Stimulated activated CD8-positive, alpha-beta memory T cell treated with anti-CD3 and anti-CD28 coated beads, Interleukin-7, amount 100 ng/mL, for 24 hours (primary cell): ENCODE results near the gene PTPRN.
A peak's percentile ranks its signal among the peaks of the same experiment; 100 is the strongest.
"Not testable (repeated sequence)": the region's sequence is repeated elsewhere in the genome, so short reads cannot be mapped to it uniquely, and the experiment has no call there.

Source experiments
- DNase-seq: peaks from one replicate; pipeline ENCODE4 v3.0.0-alpha.2; 2020; ENCODE audit warnings: low read depth

The PTPRN gene

DNA sequence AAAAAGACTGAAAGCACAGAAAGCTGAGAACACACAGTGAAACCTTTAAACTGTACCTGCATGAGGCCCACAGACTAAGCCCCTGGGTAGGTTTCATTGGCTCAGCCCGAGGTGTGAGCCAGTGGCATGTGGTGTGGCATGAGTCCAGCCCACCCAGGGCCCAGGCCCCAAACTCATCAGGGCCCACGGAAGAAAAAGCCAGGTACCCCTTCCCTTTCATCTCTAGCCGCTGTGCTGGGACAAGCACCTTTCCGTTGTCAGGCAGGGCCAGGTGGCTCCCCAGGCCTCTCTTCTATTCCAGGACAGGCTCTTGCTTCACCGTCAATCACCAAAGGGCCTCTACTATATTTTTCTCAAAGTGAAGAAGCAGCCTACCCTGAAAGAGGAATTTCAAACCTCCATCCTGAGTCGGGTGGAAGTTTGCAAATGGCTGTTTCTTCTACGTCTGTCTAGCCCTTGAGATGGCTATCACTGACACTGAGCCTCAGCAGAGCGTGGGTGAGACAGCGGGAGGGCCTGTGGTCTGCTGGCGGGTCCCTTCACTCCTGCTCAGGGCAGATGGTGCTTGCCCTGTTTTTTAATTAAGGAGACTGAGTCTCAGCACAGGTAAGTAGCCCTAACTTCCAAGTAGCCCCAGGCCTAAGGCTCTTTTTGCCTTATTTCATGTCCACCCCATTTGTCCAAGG is 21.5 kb downstream of the PTPRN start:
- no peak for DNase-seq

DNA sequence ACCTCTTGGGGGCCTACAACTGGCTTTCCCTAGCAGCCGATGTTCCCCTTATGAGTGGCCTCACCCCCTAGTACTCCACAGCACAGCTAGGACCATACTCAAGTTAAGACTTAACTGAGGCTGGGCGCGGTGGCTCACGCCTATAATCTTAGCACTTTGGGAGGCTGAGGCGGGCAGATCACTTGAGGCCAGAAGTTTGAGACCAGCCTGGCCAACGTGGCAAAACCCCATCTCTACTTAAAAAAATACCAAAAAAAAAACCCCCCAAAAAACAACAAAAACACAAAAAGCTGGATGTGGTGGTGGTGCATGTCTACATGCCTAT is 22.1 kb downstream of the PTPRN start:
- DNase-seq = not testable (repeated sequence)

DNA sequence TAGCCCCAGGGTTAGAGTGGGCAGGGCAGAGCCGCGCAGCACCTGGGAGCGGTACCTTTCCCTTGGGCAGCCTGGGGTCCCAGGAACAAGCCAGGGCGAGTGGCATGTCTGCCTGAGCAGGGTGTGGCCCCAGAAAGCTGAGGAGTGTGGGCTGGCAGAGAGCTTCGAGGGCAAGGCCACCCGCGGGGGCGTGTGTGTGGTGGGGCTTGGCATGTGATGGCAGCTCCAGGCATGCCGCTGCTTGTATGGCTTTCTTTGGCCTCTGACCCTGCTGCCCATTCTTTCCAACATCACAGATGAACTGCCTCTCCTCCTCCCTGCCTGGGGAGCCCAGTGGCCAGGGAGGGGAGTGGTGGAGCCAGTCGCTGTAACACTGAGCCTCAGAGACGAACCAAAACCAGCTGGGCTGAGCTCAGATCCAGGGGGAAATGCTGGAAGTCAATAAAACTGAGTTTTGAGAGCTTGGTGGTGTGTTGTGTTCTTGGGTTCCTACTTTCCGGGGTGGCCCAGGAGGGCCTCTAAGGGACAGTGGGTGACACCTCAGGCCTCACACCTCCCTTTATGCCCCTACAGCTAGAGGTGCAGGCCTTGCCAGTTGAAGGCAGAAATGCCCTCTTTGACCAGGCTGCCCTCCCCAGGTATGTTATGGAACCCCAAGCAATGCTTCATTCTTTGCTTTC is 22.6 kb downstream of the PTPRN start:
- no peak for DNase-seq

DNA sequence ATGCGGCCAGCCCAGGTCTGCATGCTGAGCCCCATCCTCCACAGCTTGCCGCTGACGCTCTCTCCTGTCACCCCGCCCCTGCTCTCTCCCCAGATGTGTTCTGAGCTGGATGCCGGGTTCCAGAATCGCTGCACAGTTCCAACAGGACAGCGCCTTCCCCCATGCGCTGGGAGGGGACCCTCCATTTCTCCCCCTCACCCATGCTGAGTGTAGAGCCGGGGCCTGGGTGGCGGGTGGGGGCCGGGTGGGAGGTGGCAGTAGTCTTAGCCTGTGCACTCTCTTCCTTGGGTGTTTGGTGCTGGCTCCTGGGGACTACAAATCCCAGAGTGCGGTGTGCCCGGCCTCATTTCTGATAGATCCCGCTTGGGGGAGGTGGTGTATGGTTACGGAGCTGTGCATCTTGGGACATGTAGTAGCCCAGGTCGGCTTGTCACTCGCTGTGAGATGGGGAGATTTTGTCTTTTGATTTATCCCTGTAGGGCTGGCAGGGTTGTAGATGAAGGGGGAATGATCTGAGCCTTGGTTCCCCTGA is 23.2 kb downstream of the PTPRN start:
- DNase-seq = no peak

DNA sequence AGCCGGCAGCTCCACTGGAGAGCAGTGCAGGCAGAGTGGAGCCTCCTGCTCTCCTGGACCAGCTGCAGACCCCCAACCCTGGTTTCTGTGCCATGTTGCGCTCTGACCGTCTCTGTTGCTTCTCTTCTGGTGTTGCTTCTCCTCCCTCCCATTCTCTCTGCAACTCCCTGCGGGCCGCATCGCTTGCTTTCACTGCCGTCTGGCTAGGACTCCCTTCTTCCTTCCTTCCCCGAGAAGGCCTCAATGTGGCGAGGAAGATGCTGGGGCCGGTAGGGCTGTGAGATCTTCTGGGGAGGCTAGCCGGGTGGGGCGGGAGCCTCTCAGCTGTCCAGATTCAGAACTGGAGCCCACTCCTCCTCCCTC is 23.8 kb downstream of the PTPRN start:
- no peak for DNase-seq

DNA sequence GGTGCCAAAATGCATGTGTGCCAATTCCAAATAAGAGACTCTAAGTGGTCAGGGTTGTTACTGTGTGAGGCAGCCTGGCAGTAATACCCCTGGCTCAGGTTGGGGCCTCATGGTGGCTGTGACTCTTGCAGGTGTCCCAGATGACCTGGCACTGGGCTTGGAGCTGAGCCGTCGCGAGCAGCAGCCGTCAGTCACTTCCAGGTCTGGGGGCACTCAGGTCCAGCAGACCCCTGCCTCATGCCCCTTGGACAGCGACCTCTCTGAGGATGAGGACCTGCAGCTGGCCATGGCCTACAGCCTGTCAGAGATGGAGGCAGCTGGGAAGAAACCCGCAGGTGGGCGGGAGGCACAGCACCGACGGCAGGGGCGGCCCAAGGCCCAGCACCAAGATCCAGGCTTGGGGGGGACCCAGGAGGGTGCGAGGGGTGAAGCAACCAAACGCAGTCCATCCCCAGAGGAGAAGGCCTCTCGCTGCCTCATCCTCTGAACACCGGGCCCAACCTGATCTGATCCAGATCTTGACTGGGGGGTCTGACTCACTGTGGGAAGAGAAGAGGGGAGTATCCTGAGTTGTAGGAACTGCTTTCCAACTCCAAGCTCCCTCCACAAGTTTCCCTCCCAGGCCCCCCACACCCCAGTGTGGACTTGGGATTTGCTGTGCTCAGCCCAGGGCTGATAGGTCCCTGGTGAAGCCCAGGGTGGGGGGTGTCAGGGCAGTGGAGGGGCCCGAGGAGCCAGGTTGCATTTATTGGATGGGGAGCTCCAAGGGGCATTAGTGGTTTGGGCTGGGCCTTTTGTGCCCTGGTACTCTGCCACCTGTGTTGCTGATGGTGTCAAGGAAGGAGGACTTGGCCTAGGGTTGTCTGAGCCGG is 24.5 kb downstream of the PTPRN start:
- no peak for DNase-seq

DNA sequence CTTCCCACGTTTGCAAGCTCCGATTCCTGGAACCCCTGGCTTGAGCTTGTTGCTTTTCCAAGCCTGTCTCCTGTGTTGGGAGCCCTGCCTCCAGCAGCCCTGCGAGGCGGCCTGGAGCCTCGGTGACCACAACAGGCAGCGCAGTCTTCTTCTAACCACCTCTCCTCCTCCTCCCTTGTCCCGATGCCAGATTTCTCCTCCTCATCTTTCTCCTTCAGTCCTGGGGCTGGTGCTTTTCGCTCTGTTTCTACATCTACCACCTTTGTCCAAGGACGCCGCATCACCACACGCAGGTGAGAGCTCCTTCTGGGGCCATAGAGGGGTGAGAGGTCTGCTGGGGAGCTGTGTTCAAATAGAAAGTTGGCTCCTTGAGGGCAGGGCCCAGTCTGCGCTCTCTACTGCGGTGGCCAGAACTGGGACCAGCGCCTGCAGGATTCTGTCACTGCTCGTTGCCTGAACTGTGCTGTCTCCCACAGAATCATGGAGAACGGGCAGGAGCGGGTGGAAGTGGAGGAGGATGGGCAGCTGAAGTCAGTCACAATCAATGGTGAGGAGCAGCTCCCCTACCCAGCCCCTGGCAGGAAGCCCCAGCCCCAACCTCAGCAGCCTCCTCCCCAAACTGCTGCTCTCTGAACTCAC is 26.1 kb downstream of the PTPRN start:
- no peak for DNase-seq

DNA sequence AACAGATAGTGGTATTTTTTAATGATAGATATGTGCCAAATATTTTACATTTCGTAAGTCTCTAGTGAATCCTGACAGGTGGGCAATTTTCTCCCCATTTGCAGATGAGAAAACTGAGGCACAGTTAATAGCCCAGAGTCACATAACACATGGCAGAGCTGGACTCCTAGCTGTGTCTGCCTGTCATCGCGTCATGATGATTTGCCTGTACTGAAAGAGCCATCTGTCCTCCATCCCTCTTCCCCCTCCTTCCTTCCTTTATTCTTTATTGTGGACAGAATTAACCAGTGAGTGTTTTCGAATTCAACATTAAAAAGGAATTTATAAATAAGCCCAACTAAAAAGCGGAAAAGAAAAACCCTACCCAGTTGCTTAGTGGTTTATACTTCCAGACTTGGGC is 26.8 kb downstream of the PTPRN start:
- no peak for DNase-seq

DNA sequence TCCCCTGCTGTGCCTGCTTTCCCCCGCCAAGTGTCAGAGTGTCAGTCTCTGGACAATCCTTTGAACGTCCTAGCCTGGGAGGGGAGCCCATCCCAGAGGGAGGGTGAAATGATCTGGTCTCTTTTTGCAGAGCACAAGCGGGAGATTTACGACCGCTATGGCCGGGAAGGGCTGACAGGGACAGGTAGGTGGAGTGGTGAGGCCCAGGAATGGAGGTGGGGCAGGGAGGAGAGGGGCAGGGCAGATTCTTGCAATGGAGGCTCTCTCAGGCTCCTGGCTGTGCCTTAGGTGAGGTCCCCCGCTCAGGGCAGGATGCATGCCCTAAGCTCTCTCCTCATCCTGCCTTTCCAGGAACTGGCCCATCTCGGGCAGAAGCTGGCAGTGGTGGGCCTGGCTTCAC is 27.6 kb downstream of the PTPRN start:
- no peak for DNase-seq

DNA sequence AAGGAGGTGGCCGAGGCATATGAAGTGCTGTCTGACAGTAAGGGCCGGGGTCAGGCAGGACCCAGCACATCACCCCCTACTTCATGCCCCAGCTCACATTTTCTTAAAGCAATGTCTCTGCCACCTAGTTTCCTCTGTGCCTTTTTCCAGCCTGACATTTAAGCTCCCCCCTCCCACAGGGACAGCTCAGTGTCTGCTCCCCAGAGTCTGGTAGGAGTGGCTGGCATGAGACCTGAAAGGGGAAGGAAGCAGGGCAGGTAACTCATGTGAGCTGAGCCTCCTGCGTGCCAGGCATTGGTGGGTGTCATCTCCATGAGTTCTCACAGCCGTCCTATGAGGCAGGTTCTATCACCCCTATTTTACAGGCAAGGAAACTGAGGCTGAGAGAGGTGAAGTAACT is 28.6 kb downstream of the PTPRN start:
- no peak for DNase-seq

DNA sequence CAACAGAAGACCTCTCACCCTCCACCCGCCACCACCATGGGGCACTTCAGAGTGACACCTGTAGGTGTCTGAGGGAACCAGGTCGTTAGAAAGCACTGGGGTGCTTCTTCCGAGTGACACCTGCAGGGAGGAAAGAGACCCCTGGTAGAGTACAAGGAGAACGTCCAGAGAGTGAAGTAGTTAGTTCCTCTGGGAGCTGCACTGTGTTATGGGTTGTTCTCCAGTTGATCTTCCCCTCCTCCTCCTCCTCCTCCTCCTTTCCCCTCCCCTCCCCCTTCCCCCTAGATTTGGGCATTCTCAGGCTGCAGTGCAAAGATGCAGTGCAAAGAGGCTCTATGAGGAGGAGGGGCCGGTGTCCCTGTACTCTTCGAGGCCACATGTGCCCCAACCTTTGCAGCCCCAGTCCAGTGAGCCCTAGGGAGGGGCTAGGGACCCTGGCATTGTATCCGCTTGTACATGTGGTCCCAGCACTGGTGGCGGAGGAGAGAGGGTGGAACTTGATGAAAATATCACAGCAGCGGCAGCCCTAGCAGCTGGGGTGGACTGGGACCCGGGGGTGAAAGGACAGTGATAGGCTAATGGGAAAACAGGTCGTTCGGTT is 29.2 kb downstream of the PTPRN start:
- no peak for DNase-seq

DNA sequence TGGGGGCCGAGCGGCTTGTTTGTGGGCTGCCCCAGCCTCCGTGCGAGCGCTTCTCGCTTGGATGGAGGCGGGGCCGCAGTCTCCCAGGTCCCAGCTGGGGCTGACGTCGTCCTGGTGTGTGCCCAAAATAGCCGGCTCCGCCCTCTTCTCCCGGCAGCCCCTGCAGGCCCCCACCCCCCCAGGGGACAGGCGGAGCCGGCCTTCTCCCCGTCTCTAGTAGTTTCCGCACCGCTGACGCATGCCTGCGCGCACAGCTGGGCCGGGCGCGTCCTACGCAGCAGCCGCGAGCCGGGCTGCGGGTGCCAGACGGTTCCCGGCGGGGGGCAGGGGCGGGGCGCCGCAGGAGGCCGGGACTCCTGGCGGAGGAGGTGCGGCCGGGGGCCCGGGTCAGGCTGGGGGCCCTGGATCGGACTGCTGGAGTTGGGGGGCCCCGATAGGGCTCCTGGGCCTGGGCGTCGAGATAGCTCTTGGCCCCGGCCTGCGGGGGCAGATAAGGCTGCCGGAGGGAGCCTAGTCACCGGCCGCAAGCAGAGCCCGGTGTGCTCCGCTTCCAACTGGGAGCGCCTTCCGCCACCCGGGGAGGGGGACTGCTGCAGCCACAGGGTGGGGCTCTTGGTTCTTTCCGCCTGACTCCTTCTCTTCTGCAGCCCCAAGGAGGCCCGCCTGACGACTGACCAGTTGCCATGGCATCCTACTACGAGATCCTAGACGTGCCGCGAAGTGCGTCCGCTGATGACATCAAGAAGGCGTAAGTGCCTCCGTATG is 29.9 kb downstream of the PTPRN start, which contains the start of gene DNAJB2:
Gene DNAJB2, plus strand, starts transcription at position 216 of the 765 bp plus-strand sequence. Its CDS starts 468 bp downstream, at position 684.
- peak; percentile 98 for DNase-seq

DNA sequence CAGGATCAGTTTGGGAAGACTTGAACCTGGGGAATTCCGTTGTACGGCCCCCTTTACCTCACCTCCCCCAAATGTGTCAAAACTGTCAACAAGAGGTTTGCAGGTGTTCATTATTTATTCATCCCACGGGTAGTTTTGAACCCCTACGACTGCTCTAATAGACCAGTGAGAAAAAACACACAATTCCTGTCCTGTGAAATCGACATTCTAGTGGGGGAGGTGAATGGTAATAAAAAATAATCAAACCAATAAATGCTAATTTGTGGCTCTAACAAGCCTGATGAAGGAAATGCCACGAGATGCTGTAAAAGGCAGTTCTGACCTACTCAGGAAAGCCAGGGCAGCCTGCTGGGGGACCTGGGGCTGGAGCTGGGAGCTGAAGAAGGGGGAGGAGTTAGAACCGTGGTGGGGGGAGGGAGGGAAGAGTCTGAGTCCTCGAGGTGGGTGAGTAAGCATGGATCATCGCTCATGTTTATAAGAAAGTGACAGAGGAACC is 30.5 kb downstream of the PTPRN start:
- no peak for DNase-seq

DNA sequence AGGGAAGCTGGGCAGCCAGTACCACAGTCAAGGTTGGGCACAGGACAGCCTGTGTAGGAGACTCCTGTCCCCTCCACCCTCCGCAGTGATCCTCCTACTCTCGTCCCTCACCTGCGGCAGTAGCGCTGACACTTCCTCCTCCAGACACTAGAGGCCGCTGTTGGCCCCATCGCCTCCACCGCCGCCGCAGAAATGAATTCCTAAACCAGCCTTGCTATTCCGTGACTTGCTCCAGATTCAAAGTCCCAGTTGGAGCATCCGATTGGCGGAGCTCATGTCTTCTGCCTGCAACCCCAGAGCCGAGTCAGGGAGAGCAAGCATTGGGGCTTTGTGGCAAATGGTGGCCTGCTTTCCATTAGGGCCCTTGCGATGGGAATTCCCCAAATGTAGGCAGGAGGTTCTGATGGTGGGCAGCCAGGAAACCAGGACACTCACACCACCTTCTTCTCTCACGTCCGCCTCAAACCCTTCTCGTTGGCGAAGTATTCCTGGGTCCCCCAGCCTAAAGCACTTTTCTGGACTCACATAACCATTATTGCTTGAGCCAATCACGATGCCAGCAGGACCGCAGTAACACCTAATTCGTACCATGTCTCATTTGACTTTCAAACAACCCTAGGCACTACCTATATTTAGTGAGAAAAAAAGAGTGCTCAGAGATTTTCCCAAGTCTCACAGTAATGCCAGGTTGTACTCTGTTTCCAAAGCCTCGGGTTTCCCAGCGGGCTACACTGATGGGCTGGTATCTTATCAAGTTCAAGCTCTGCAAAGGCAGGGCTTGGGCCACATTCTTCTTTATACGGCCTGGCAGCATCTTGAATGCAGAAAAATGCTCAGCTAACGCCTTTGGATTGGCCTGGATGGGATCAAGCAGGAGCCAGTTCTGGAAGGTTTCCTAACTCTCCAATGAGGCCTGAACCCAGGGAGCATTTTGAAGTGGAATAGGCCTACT is 31.2 kb downstream of the PTPRN start:
- peak; percentile 52 for DNase-seq

DNA sequence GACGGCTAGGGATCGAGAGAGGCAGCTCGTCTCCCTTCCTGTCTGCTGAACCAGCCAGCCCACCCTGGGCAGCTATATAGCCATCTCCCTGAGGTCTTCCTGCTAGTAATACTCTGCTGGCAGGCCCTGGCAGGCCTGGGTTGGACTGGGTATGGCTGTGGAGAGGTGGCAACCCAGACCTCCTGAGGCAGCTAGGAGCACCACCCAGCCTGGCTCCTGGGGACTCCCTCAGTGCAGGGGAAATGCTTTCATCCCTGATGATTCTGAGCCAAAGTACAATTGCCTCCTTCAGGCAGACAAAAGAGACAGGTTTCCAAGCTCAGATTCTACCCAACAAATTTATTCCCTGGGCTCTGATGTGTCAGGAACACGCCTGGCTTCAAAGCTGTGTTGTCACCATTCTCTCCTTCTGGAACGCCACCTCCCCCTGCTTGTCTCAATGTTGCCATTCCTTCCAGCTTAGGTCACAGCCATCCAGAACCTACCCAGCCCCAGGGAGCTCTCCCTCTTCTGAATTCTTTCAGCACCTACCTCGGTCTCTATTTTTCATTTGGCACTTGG is 34.8 kb downstream of the PTPRN start:
- no peak for DNase-seq

DNA sequence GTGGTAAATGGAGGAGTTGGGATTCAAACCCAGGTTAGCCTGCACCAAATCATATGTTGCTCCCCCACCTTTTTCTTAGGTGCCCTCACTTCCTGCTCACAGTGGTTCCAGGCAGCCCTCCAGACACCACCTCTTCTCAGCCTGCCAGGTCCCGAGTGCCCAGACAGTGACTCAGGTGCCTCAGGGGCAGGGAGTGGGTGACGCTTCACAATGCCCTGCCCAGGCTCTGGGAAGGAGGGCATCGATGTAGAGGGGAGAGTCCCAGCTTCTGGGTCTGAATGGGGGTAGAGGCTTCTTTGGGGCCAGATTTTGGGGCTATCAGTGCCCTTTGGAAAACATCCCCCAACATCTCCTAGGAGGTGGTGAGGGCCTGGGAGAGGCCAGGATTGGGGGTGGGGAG is 35.3 kb downstream of the PTPRN start:
- DNase-seq = no peak

DNA sequence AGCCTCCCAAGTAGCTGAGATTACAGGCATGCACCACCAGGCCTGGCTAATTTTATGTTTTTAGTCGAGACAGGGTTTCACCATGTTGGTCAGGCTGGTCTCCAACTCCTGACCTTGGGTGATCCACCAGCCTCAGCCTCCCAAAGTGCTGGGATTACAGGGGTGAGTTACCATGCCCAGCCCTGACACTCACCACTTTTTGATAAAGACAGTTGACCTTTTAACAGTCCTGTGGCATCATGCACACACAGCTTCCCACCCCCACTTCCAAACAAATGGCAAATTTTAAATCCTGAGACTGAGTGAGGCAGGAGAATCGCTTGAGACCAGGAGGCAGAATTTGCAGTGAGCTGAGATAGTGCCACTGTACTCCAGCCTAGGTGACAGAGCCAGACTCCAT is 36.2 kb downstream of the PTPRN start:
- no peak for DNase-seq

DNA sequence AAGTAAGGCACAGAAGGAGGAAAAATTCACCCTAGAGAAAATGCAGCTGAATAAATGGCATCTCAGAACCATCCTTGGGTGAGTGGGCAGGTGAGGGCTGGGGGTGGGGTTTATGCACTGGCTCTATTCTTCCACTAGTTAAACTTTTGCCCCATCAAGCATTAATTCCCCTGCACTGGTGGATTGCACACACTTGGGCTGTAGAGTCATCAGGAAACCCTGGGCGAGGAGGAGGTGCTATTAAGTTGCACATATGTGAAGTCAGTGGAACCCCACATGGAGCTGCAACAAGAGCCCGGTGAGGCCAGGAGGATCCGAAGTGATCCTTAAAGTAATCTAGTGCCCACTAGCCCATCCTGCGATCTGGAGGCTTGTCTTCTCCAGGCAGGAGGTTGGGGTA is 36.8 kb downstream of the PTPRN start:
- DNase-seq = no peak

DNA sequence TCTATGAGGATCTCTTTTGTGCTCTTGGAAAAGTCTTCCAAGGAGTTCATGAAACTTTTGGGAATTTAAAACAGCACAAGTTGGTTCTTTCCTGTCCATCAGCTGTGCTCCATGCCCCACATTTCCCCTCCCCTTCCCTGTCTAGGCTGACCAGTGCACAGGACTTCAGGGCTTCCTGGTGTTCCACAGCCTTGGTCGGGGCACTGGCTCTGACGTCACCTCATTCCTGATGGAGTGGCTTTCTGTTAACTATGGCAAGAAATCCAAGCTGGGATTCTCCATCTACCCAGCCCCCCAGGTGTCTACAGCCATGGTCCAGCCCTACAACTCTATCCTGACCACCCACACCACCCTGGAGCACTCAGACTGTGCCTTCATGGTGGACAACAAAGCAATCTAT is 38.2 kb downstream of the PTPRN start:
- no peak for DNase-seq

DNA sequence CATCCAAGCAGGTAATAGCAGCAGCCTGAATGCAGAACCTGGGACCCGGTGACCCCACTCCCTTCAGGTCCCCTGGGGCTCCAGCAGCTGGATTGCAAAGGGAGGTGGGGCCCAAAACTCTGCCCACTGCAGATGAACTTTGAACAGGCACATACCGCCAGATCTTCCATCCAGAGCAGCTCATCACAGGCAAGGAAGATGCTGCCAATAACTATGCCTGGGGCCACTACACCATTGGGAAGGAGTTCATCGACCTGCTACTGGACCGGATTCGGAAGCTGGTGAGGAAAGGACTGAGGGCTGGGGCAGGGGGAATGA is 39.2 kb downstream of the PTPRN start:
- DNase-seq = no peak
